Endodermal cell (in vitro differentiated cells): ENCODE measurements around the gene KCNMA1. TPM values are rescaled to one million over a fixed set of nuclear protein-coding genes. Genes with fewer than 3 reads are reported as not detected.

Source experiments
- DNase-seq: peaks from one replicate; pipeline ENCODE4 v3.0.0-alpha.2; 2017
- H3K27ac ChIP-seq: 2 replicates; pipeline ENCODE4 v1.5.1; 2013; ENCODE audit warnings: mild to moderate bottlenecking, low read depth, low read length, moderate library complexity
- H3K27me3 ChIP-seq: 2 replicates; pipeline ENCODE4 v1.6.1; 2013; ENCODE audit warnings: mild to moderate bottlenecking, low read length, moderate library complexity; ENCODE audit not compliant: insufficient read depth, control insufficient read depth, poor library complexity, severe bottlenecking
- H3K36me3 ChIP-seq: 2 replicates; pipeline ENCODE4 v1.7.0; 2013; ENCODE audit warnings: mild to moderate bottlenecking, low read length, moderate library complexity; ENCODE audit not compliant: control insufficient read depth, insufficient read depth
- H3K4me1 ChIP-seq: one replicate; pipeline ENCODE4 v1.7.0; 2013; ENCODE audit warnings: low read length; ENCODE audit not compliant: control insufficient read depth, insufficient read depth
- H3K4me3 ChIP-seq: 2 replicates; pipeline ENCODE4 v1.5.1; 2013; ENCODE audit warnings: mild to moderate bottlenecking, low read length, moderate library complexity
- H3K9ac ChIP-seq: 2 replicates; pipeline ENCODE4 v1.6.1; 2013; ENCODE audit warnings: mild to moderate bottlenecking, low read length, moderate library complexity; ENCODE audit not compliant: poor library complexity, severe bottlenecking; ENCODE audit errors: extremely low read depth
- H3K9me3 ChIP-seq: 2 replicates; pipeline ENCODE4 v1.6.1; 2013; ENCODE audit warnings: mild to moderate bottlenecking, low read length, moderate library complexity; ENCODE audit not compliant: control insufficient read depth
- H3K27ac Mint-ChIP-seq: 2 replicates; pipeline ENCODE4 v1.8.0; 2020; ENCODE audit warnings: mixed read lengths
- H3K27me3 Mint-ChIP-seq: 2 replicates; pipeline ENCODE4 v1.8.0; 2021; ENCODE audit warnings: mild to moderate bottlenecking, mixed read lengths; ENCODE audit not compliant: insufficient read depth
- H3K36me3 Mint-ChIP-seq: 2 replicates; pipeline ENCODE4 v1.8.0; 2020; ENCODE audit warnings: low read depth, mixed read lengths
- H3K4me1 Mint-ChIP-seq: 2 replicates; pipeline ENCODE4 v1.8.0; 2020; ENCODE audit warnings: mixed read lengths
- H3K4me3 Mint-ChIP-seq: 2 replicates; pipeline ENCODE4 v1.8.0; 2020; ENCODE audit warnings: mild to moderate bottlenecking, moderate library complexity, mixed read lengths
- H3K9me3 Mint-ChIP-seq: 2 replicates; pipeline ENCODE4 v1.8.0; 2020; ENCODE audit warnings: mild to moderate bottlenecking, mixed read lengths
- WGBS, 2 experiments: methylation state at CpG; one replicate each; pipeline versions ENCODE4 v1.1.5 to v1.1.7; 2013; ENCODE audit warnings: missing lambda C conversion rate in 2 of 2, mixed read lengths in 1 of 2; ENCODE audit not compliant: insufficient coverage in 1 of 2, insufficient read length in 1 of 2; 5-methylcytosine and 5-hydroxymethylcytosine counted together
- total RNA-seq, 2 donors: library from RNA; stranded (reverse); fragmentation: NEBNext Ultra II Directional in 1 of 2; extraction: Animal tissue kit (Norgen Biotek cat#: 25700) in 1 of 2; gene quantifications; 2 replicates in 1 of 2; 3 replicates in 1 of 2; pipeline ENCODE4 v1.2.1, GENCODE V29; 2021
- TF ChIP-seq, protein P1 (sequence below): fragments of 200-600 bp; sonication (generic); conservative IDR thresholded peaks from 2 replicates; pipeline ENCODE4 v1.5.0; 2021; ENCODE audit warnings: antibody characterized with exemption, mild to moderate bottlenecking

KCNMA1 gene
- total RNA-seq, 2 donors from 2014 or later, result 0.55 to 1.3 TPM

DNA sequence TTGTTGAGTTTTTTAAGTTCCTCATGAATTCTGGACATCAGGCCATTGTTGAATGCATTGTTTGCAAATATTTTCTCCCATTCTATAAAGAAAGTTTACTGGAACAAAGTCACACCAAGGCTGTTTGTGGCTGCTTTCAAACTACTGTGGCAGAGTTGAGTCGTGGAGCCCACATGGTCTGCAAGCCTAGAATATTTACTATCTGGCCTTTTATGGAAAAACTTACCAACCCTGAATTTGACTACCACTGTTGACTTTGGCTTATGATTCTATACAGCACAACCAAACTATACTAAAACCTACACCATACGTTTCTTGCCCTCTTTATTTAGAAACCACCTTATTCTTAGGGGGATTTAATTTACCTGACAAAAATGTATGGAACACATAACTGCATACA, 239.1 kb downstream of the KCNMA1 start:
- Mint-ChIP-seq H3K27ac (no peak overlapping the region), H3K27me3 (no peaks in the 10 kb centered on the region), H3K4me1 (no peaks in the 10 kb centered on the region), H3K9me3 (no peaks in the 10 kb centered on the region), H3K36me3 (no peaks in the 10 kb centered on the region), H3K4me3 (no peak overlapping the region)
- DNase-seq, result no peak
- Histone ChIP-seq H3K27me3 (no peaks in the 10 kb centered on the region), H3K4me1 (no peaks in the 10 kb centered on the region), H3K27ac (no peak overlapping the region), H3K9ac (no peak overlapping the region), H3K4me3 (no peak overlapping the region), H3K9me3 (no peaks in the 10 kb centered on the region), H3K36me3 (no peaks in the 10 kb centered on the region)
- TF ChIP-seq, protein P1, sequence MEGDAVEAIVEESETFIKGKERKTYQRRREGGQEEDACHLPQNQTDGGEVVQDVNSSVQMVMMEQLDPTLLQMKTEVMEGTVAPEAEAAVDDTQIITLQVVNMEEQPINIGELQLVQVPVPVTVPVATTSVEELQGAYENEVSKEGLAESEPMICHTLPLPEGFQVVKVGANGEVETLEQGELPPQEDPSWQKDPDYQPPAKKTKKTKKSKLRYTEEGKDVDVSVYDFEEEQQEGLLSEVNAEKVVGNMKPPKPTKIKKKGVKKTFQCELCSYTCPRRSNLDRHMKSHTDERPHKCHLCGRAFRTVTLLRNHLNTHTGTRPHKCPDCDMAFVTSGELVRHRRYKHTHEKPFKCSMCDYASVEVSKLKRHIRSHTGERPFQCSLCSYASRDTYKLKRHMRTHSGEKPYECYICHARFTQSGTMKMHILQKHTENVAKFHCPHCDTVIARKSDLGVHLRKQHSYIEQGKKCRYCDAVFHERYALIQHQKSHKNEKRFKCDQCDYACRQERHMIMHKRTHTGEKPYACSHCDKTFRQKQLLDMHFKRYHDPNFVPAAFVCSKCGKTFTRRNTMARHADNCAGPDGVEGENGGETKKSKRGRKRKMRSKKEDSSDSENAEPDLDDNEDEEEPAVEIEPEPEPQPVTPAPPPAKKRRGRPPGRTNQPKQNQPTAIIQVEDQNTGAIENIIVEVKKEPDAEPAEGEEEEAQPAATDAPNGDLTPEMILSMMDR, result no peak
- 71 to 92% methylated on average over 1 to 2 of the region's 2 CpGs for WGBS, 2 experiments

GRCh38 chr10:77397103-77397502, 240.5 kb downstream of the KCNMA1 start:
- WGBS, 2 experiments, result 100% methylated on average over 2 of the region's 4 CpGs; no CpG with 5 or more reads in 1 of the 2 experiments
- no peak overlapping the region for H3K9ac ChIP-seq
- DNase-seq, result no peak
- no peak overlapping the region for H3K27ac ChIP-seq
- H3K9me3 Mint-ChIP-seq, result no peaks in the 10 kb centered on the region
- no peak overlapping the region for H3K4me3 Mint-ChIP-seq
- no peaks in the 10 kb centered on the region for H3K36me3 ChIP-seq
- H3K27me3 Mint-ChIP-seq, result no peaks in the 10 kb centered on the region
- no peaks in the 10 kb centered on the region for H3K36me3 Mint-ChIP-seq
- TF ChIP-seq, protein P1, result no peak
- H3K27ac Mint-ChIP-seq, result no peak overlapping the region
- no peaks in the 10 kb centered on the region for H3K27me3 ChIP-seq
- H3K4me3 ChIP-seq, result no peak overlapping the region
- H3K9me3 ChIP-seq, result no peaks in the 10 kb centered on the region
- H3K4me1 Mint-ChIP-seq, result no peaks in the 10 kb centered on the region
- no peaks in the 10 kb centered on the region for H3K4me1 ChIP-seq

- no peaks in the 10 kb centered on the region for H3K27me3 ChIP-seq
- no peak overlapping the region for H3K27ac ChIP-seq
- WGBS, 2 experiments, result 100% methylated on average over 2 of the region's 2 CpGs; no CpG with 5 or more reads in 1 of the 2 experiments
- H3K4me3 ChIP-seq, result no peak overlapping the region
- no peak overlapping the region for H3K27ac Mint-ChIP-seq
- H3K36me3 ChIP-seq, result no peaks in the 10 kb centered on the region
- H3K4me1 Mint-ChIP-seq, result peaks cover 5% of the 10 kb centered on the region
- H3K36me3 Mint-ChIP-seq, result no peaks in the 10 kb centered on the region
- H3K4me1 ChIP-seq, result no peaks in the 10 kb centered on the region
- TF ChIP-seq, protein P1, result no peak
- H3K9me3 ChIP-seq, result no peaks in the 10 kb centered on the region
- no peak for DNase-seq
- H3K9ac ChIP-seq, result no peak overlapping the region
- H3K27me3 Mint-ChIP-seq, result no peaks in the 10 kb centered on the region
- H3K9me3 Mint-ChIP-seq, result no peaks in the 10 kb centered on the region
- no peak overlapping the region for H3K4me3 Mint-ChIP-seq
Measured at GRCh38 chr10:77396290-77396689, 241.3 kb downstream of the KCNMA1 start.
